H9 (cell line): ENCODE results near the gene GPR15LG. TPM values are rescaled to one million over a fixed set of nuclear protein-coding genes. Genes with fewer than 3 reads are reported as not detected.

Experiments
- DNase-seq: peaks from one replicate; pipeline ENCODE4 v3.0.0-alpha.2; 2017
- H2AFZ ChIP-seq: one replicate; pipeline ENCODE4 v1.6.1; 2013; ENCODE audit warnings: mild to moderate bottlenecking, low read length, control low read depth, moderate library complexity
- H2AK5ac ChIP-seq: 2 replicates; pipeline ENCODE4 v1.6.1; 2013; ENCODE audit warnings: low read length, control low read depth, mixed read lengths; ENCODE audit not compliant: insufficient read length
- H2BK120ac ChIP-seq: one replicate; pipeline ENCODE4 v1.6.1; 2013; ENCODE audit warnings: low read depth, mild to moderate bottlenecking, low read length, control low read depth, inconsistent platforms; ENCODE audit not compliant: poor library complexity, severe bottlenecking
- H2BK12ac ChIP-seq: 2 replicates; pipeline ENCODE4 v1.6.1; 2013; ENCODE audit warnings: low read length, control low read depth, mixed read lengths, low read depth; ENCODE audit not compliant: insufficient read length
- H2BK15ac ChIP-seq: 2 replicates; pipeline ENCODE4 v1.6.1; 2013; ENCODE audit warnings: low read depth, low read length, control low read depth
- H2BK20ac ChIP-seq: one replicate; pipeline ENCODE4 v1.6.1; 2013; ENCODE audit warnings: low read depth, mild to moderate bottlenecking, low read length, control low read depth, inconsistent platforms; ENCODE audit not compliant: poor library complexity, severe bottlenecking
- H2BK5ac ChIP-seq: 2 replicates; pipeline ENCODE4 v1.6.1; 2013; ENCODE audit warnings: low read length, control low read depth, mixed read lengths; ENCODE audit not compliant: insufficient read length
- H3K14ac ChIP-seq: 2 replicates; pipeline ENCODE4 v1.6.1; 2013; ENCODE audit warnings: low read length, control low read depth; ENCODE audit not compliant: insufficient read depth
- H3K18ac ChIP-seq: 2 replicates; pipeline ENCODE4 v1.6.1; 2013; ENCODE audit warnings: low read depth, mild to moderate bottlenecking, mixed read lengths, low read length, control low read depth; ENCODE audit not compliant: insufficient read length
- H3K23ac ChIP-seq: 2 replicates; pipeline ENCODE4 v1.6.1; 2013; ENCODE audit warnings: low read length, control low read depth, mixed read lengths, low read depth; ENCODE audit not compliant: insufficient read length
- H3K23me2 ChIP-seq: 2 replicates; pipeline ENCODE4 v1.6.1; 2013; ENCODE audit warnings: low read depth, mild to moderate bottlenecking, mixed read lengths, low read length, control low read depth; ENCODE audit not compliant: insufficient read length, poor library complexity, severe bottlenecking
- H3K27ac ChIP-seq: 2 replicates; pipeline ENCODE4 v1.5.1; 2013; ENCODE audit warnings: low read length, control low read depth, mixed read lengths, low read depth; ENCODE audit not compliant: insufficient read length
- H3K27me3 ChIP-seq: 2 replicates; pipeline ENCODE4 v1.6.1; 2013; ENCODE audit warnings: low read length, control low read depth, inconsistent platforms; ENCODE audit not compliant: insufficient read depth
- H3K4ac ChIP-seq: 2 replicates; pipeline ENCODE4 v1.6.1; 2013; ENCODE audit warnings: low read depth, mild to moderate bottlenecking, control low read depth, inconsistent platforms, low read length, moderate library complexity
- H3K4me1 ChIP-seq: 2 replicates; pipeline ENCODE4 v1.6.1; 2013; ENCODE audit warnings: low read length, control low read depth, inconsistent platforms; ENCODE audit not compliant: insufficient read depth
- H3K4me2 ChIP-seq: 2 replicates; pipeline ENCODE4 v1.6.1; 2013; ENCODE audit warnings: low read length, control low read depth, mixed read lengths; ENCODE audit not compliant: insufficient read length, insufficient read depth
- H3K56ac ChIP-seq: 2 replicates; pipeline ENCODE4 v1.6.1; 2013; ENCODE audit warnings: low read depth, mild to moderate bottlenecking, mixed read lengths, low read length, control low read depth; ENCODE audit not compliant: insufficient read length
- H3K79me1 ChIP-seq: 2 replicates; pipeline ENCODE4 v1.6.1; 2013; ENCODE audit warnings: low read depth, mild to moderate bottlenecking, moderate library complexity, low read length, control low read depth, inconsistent platforms; ENCODE audit not compliant: insufficient read depth, poor library complexity, severe bottlenecking
- H3K79me2 ChIP-seq: 2 replicates; pipeline ENCODE4 v1.6.1; 2013; ENCODE audit warnings: low read length, control low read depth, inconsistent platforms; ENCODE audit not compliant: insufficient read depth
- H3K9ac ChIP-seq: 2 replicates; pipeline ENCODE4 v1.6.1; 2013; ENCODE audit warnings: low read length, control low read depth, mixed read lengths; ENCODE audit not compliant: insufficient read length; ENCODE audit errors: extremely low read depth
- H3K9me3 ChIP-seq: one replicate; pipeline ENCODE4 v1.6.1; 2013; ENCODE audit warnings: low read depth, low read length, inconsistent platforms; ENCODE audit not compliant: control insufficient read depth
- H3T11ph ChIP-seq: one replicate; pipeline ENCODE4 v1.6.1; 2013; ENCODE audit warnings: mild to moderate bottlenecking, low read length, control low read depth, inconsistent platforms
- H4K20me1 ChIP-seq: one replicate; pipeline ENCODE4 v1.6.1; 2013; ENCODE audit not compliant: control insufficient read depth, insufficient read length, insufficient read depth
- H4K5ac ChIP-seq: 2 replicates; pipeline ENCODE4 v1.6.1; 2013; ENCODE audit warnings: low read depth, mild to moderate bottlenecking, mixed read lengths, low read length, control low read depth; ENCODE audit not compliant: insufficient read length
- H4K8ac ChIP-seq: replicated peaks from 2 replicates; pipeline ENCODE4 v1.6.1; 2013; ENCODE audit warnings: low read length, control low read depth, mixed read lengths, low read depth; ENCODE audit not compliant: insufficient read length
- H4K91ac ChIP-seq: 2 replicates; pipeline ENCODE4 v1.6.1; 2013; ENCODE audit warnings: low read depth, mild to moderate bottlenecking, moderate library complexity, mixed read lengths, low read length, control low read depth; ENCODE audit not compliant: insufficient read length
- H3K27ac Mint-ChIP-seq, 3 experiments: 2 replicates in 2 of 3; 3 replicates in 1 of 3; pipeline ENCODE4 v1.8.0; 2020 to 2021; ENCODE audit warnings: mixed read lengths in 3 of 3, mild to moderate bottlenecking in 1 of 3, moderate library complexity in 1 of 3
- H3K27me3 Mint-ChIP-seq: 2 replicates; pipeline ENCODE4 v1.8.0; 2021; ENCODE audit warnings: low read depth, mild to moderate bottlenecking, moderate library complexity, mixed read lengths
- H3K36me3 Mint-ChIP-seq, 3 experiments: 2 replicates in 2 of 3; 3 replicates in 1 of 3; pipeline ENCODE4 v1.8.0; 2020 to 2021; ENCODE audit warnings: low read depth in 3 of 3, mixed read lengths in 3 of 3; ENCODE audit not compliant: insufficient read depth in 1 of 3
- H3K4me1 Mint-ChIP-seq, 2 experiments: 2 replicates each; pipeline ENCODE4 v1.8.0; 2020; ENCODE audit warnings: mixed read lengths in 2 of 2
- H3K4me3 Mint-ChIP-seq, 2 experiments: 2 replicates in 1 of 2; 3 replicates in 1 of 2; pipeline ENCODE4 v1.8.0; 2020 to 2021; ENCODE audit warnings: mild to moderate bottlenecking in 2 of 2, mixed read lengths in 2 of 2, moderate library complexity in 1 of 2
- H3K9me3 Mint-ChIP-seq, 2 experiments: 2 replicates in 1 of 2; 3 replicates in 1 of 2; pipeline ENCODE4 v1.8.0; 2020; ENCODE audit warnings: mild to moderate bottlenecking in 2 of 2, mixed read lengths in 2 of 2, moderate library complexity in 1 of 2
- WGBS: extraction: QIAGEN DNeasy Blood & Tissue Kit; methylation state at CpG from one replicate; pipeline ENCODE4 v1.1.7; 2013; ENCODE audit warnings: missing lambda C conversion rate, low lambda C conversion rate, mixed read lengths; ENCODE audit not compliant: insufficient read length; ENCODE audit errors: extremely low coverage; 5-methylcytosine and 5-hydroxymethylcytosine counted together
- total RNA-seq: library from RNA; stranded (reverse); gene quantifications from 2 replicates; pipeline ENCODE4 v1.2.1, GENCODE V29; 2021
- TF ChIP-seq, protein P1 (sequence below): fragments of 200-600 bp; sonication (generic); conservative IDR thresholded peaks from 3 replicates; pipeline ENCODE4 v1.8.0; 2021; ENCODE audit warnings: antibody characterized with exemption, mild to moderate bottlenecking

Gene GPR15LG
- total RNA-seq, 1 experiment from 2014 or later, result not detected

DNA sequence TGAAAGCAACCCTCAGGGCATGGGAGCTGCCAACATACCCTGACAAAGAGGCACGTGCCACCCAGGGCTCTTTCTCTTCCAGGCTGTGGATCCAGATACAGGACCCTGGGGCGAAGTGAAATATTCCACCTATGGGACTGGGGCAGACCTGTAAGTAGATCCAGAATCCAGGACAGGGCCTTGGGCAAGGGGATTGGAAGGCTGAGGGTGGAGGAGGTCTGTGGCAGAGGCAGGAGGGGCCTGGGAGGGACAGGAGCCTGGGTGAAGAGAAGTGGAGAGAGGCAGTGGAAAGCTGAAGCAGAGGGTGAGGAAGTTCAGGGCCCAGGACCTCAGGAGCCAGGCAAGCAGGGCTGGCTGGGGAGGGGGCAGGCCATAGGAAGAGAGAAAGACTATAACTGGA is 38.0 kb downstream of the GPR15LG start:
- Mint-ChIP-seq H3K27ac (no peak overlapping the region; a peak in 1 of 7 replicates), H3K4me1 (peaks cover 0 to 6% of the 10 kb centered on the region in 2 experiments; a peak in 3 of 4 replicates), H3K36me3 (no peaks in the 10 kb centered on the region; a peak in 1 of 7 replicates), H3K4me3 (no peak overlapping the region), H3K9me3 (no peaks in the 10 kb centered on the region), H3K27me3 (peaks cover 3% of the 10 kb centered on the region; the same call in 1 of the 2 replicates)
- no peak overlapping the region for H3K9ac ChIP-seq
- no CpG with 5 or more reads among the region's 2 CpGs for WGBS
- H2BK5ac ChIP-seq, result no peak overlapping the region
- H2AK5ac ChIP-seq, result no peak overlapping the region
- no peak overlapping the region for H3K18ac ChIP-seq
- no peak overlapping the region for H3K4me2 ChIP-seq
- no peaks in the 10 kb centered on the region for H3K9me3 ChIP-seq
- H3K23me2 ChIP-seq, result no peaks in the 10 kb centered on the region
- no peaks in the 10 kb centered on the region for H3K79me1 ChIP-seq
- no peak for DNase-seq
- H3K14ac ChIP-seq, result no peak overlapping the region
- no peak overlapping the region for H2BK15ac ChIP-seq
- H2BK120ac ChIP-seq, result no peak overlapping the region
- TF ChIP-seq, protein P1, sequence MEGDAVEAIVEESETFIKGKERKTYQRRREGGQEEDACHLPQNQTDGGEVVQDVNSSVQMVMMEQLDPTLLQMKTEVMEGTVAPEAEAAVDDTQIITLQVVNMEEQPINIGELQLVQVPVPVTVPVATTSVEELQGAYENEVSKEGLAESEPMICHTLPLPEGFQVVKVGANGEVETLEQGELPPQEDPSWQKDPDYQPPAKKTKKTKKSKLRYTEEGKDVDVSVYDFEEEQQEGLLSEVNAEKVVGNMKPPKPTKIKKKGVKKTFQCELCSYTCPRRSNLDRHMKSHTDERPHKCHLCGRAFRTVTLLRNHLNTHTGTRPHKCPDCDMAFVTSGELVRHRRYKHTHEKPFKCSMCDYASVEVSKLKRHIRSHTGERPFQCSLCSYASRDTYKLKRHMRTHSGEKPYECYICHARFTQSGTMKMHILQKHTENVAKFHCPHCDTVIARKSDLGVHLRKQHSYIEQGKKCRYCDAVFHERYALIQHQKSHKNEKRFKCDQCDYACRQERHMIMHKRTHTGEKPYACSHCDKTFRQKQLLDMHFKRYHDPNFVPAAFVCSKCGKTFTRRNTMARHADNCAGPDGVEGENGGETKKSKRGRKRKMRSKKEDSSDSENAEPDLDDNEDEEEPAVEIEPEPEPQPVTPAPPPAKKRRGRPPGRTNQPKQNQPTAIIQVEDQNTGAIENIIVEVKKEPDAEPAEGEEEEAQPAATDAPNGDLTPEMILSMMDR, result no peak
- H2AFZ ChIP-seq, result no peak overlapping the region
- no peaks in the 10 kb centered on the region for H3K27me3 ChIP-seq
- H3T11ph ChIP-seq, result no peak overlapping the region
- no peaks in the 10 kb centered on the region for H4K20me1 ChIP-seq
- no peak overlapping the region for H3K56ac ChIP-seq
- no peak overlapping the region for H4K5ac ChIP-seq
- no peaks in the 10 kb centered on the region for H3K4me1 ChIP-seq
- H3K27ac ChIP-seq, result no peak overlapping the region
- no peak overlapping the region for H3K4ac ChIP-seq
- no peak overlapping the region for H3K23ac ChIP-seq
- H3K79me2 ChIP-seq, result no peaks in the 10 kb centered on the region
- H2BK20ac ChIP-seq, result no peak overlapping the region
- no peak overlapping the region for H2BK12ac ChIP-seq
- no peak overlapping the region for H4K91ac ChIP-seq
- no peak overlapping the region for H4K8ac ChIP-seq
